Panc1 (cell line): ENCODE data around the gene SSTR1. TPM values are rescaled to one million over a fixed set of nuclear protein-coding genes. Genes with fewer than 3 reads are reported as not detected.

Source experiments
- ATAC-seq: fragments of 200-7000 bp; cut with Tn5 transposase; 2 replicates; pipeline ENCODE4 v1.9.1; 2020; ENCODE audit warnings: mild to moderate bottlenecking, moderate library complexity
- BruUV-seq: library from RNA; stranded (reverse); fragments of 400-500 nt; replicated peaks from 2 replicates; lab custom pipeline; 2021; lab: Mats Ljungman, UMichigan
- CTCF ChIA-PET: fragments of 300-600 bp; sonication (Branson Sonifier 250); formaldehyde crosslinking; loops from one replicate; lab custom pipeline; 2022; ENCODE audit warnings: antibody characterized with exemption; lab: Charles Lee
- POLR2A ChIA-PET: fragments of 300-600 bp; sonication (Branson Sonifier 250); formaldehyde crosslinking; loops from one replicate; lab custom pipeline; 2022; ENCODE audit warnings: antibody characterized with exemption; lab: Charles Lee
- DNase-seq: peaks from one replicate; pipeline ENCODE4 v3.0.0-alpha.2; 2010; ENCODE audit warnings: low read depth, low spot score
- H3K27ac ChIP-seq: 2 replicates; pipeline ENCODE4 v1.5.1; 2011; ENCODE audit warnings: mild to moderate bottlenecking, low read length, inconsistent platforms
- H3K27me3 ChIP-seq: fragments of 200-500 bp; sonication (Bioruptor generic); 2 replicates; pipeline ENCODE4 v1.6.0; 2014; ENCODE audit warnings: low read length, inconsistent platforms; ENCODE audit not compliant: control insufficient read depth, insufficient read depth
- H3K36me3 ChIP-seq: fragments of 200-500 bp; sonication (Bioruptor generic); 2 replicates; pipeline ENCODE4 v1.5.1; 2014; ENCODE audit warnings: inconsistent platforms, mild to moderate bottlenecking, low read length, moderate library complexity; ENCODE audit not compliant: control insufficient read depth, insufficient read depth
- H3K4me1 ChIP-seq: 2 replicates; pipeline ENCODE4 v1.5.1; 2011; ENCODE audit warnings: inconsistent platforms, mild to moderate bottlenecking, low read length, moderate library complexity; ENCODE audit not compliant: control insufficient read depth, insufficient read depth
- H3K4me3 ChIP-seq, 2 experiments: 2 replicates each; pipeline ENCODE4 v1.5.1; 2011 to 2012; ENCODE audit warnings: low read depth in 2 of 2, low read length in 2 of 2, mild to moderate bottlenecking in 2 of 2, inconsistent platforms in 1 of 2, moderate library complexity in 1 of 2
- H3K9me3 ChIP-seq: fragments of 200-500 bp; sonication (Bioruptor generic); 2 replicates; pipeline ENCODE4 v1.5.1; 2014; ENCODE audit warnings: low read depth, mild to moderate bottlenecking, inconsistent platforms, low read length, moderate library complexity; ENCODE audit not compliant: control insufficient read depth, insufficient read depth
- POLR2AphosphoS5 ChIP-seq: IDR thresholded peaks from 2 replicates; pipeline ENCODE4 v1.6.1; 2012; ENCODE audit warnings: mild to moderate bottlenecking, low read depth, low read length, moderate library complexity
- SIN3A ChIP-seq: IDR thresholded peaks from 2 replicates; pipeline ENCODE4 v1.6.1; 2012; ENCODE audit warnings: low read depth, mild to moderate bottlenecking, low read length, moderate library complexity, borderline replicate concordance; ENCODE audit not compliant: insufficient read depth
- TCF7L2 ChIP-seq: IDR thresholded peaks from 2 replicates; pipeline ENCODE4 v1.6.1; 2011; ENCODE audit warnings: mild to moderate bottlenecking, low read depth, low read length, inconsistent platforms
- in situ Hi-C: cut with HindIII; loops from 2 replicates; pipeline ENCODE4 v1.10.0; 2016; ENCODE audit warnings: low sequenced_read_pairs, low pct_unique_long_range_greater_than_20kb
- intact Hi-C: fragments of 100-400 bp; cut with micrococcal nuclease; formaldehyde crosslinking; loops from one replicate; pipeline ENCODE4 v1.10.0; 2022; ENCODE audit not compliant: unreplicated experiment
- total RNA-seq: library from RNA; stranded (reverse); gene quantifications from one replicate; pipeline ENCODE4 v1.2.1, GENCODE V29; 2021; ENCODE audit not compliant: unreplicated experiment
- TF ChIP-seq, protein P1 (sequence below): fragments of 450-650 bp; IDR thresholded peaks from 2 replicates; pipeline ENCODE4 v1.5.1; 2017; ENCODE audit warnings: mild to moderate bottlenecking
- TF ChIP-seq, protein P2 (sequence below), 2 experiments: IDR thresholded peaks; 2 replicates each; pipeline ENCODE4 v1.6.1; 2011 to 2012; ENCODE audit warnings: low read depth in 2 of 2, control low read depth in 1 of 2, low read length in 1 of 2, mild to moderate bottlenecking in 1 of 2, moderate library complexity in 1 of 2; ENCODE audit not compliant: insufficient read depth in 1 of 2

SSTR1 gene
- total RNA-seq, 1 experiment from 2014 or later: not detected

DNA sequence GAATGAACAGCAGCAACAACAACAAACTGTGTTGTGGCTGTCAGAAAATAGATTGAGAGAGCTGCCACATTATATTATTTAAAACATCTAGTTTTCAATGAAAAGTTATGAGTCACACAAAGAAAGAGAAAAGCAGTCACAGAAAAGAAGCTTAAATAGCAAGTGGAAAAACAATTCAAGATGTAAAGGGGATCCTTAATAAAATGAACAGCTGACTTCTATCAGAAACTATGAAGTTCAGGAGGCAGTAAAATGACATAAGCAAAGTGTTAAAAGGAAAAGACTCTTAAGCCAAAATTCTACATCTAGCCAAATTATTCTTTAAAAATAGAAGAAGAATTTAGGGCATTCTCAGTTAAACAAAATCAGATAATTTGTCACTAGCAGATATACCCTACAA, 42.6 kb downstream of the SSTR1 start:
- no peak for TF ChIP-seq POLR2AphosphoS5
- no peak for TF ChIP-seq TCF7L2
- TF ChIP-seq, protein P1, sequence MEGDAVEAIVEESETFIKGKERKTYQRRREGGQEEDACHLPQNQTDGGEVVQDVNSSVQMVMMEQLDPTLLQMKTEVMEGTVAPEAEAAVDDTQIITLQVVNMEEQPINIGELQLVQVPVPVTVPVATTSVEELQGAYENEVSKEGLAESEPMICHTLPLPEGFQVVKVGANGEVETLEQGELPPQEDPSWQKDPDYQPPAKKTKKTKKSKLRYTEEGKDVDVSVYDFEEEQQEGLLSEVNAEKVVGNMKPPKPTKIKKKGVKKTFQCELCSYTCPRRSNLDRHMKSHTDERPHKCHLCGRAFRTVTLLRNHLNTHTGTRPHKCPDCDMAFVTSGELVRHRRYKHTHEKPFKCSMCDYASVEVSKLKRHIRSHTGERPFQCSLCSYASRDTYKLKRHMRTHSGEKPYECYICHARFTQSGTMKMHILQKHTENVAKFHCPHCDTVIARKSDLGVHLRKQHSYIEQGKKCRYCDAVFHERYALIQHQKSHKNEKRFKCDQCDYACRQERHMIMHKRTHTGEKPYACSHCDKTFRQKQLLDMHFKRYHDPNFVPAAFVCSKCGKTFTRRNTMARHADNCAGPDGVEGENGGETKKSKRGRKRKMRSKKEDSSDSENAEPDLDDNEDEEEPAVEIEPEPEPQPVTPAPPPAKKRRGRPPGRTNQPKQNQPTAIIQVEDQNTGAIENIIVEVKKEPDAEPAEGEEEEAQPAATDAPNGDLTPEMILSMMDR: no peak
- TF ChIP-seq SIN3A: no peak
- TF ChIP-seq, protein P2, sequence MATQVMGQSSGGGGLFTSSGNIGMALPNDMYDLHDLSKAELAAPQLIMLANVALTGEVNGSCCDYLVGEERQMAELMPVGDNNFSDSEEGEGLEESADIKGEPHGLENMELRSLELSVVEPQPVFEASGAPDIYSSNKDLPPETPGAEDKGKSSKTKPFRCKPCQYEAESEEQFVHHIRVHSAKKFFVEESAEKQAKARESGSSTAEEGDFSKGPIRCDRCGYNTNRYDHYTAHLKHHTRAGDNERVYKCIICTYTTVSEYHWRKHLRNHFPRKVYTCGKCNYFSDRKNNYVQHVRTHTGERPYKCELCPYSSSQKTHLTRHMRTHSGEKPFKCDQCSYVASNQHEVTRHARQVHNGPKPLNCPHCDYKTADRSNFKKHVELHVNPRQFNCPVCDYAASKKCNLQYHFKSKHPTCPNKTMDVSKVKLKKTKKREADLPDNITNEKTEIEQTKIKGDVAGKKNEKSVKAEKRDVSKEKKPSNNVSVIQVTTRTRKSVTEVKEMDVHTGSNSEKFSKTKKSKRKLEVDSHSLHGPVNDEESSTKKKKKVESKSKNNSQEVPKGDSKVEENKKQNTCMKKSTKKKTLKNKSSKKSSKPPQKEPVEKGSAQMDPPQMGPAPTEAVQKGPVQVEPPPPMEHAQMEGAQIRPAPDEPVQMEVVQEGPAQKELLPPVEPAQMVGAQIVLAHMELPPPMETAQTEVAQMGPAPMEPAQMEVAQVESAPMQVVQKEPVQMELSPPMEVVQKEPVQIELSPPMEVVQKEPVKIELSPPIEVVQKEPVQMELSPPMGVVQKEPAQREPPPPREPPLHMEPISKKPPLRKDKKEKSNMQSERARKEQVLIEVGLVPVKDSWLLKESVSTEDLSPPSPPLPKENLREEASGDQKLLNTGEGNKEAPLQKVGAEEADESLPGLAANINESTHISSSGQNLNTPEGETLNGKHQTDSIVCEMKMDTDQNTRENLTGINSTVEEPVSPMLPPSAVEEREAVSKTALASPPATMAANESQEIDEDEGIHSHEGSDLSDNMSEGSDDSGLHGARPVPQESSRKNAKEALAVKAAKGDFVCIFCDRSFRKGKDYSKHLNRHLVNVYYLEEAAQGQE (IDR thresholded peaks at IDR 0.05; ENCODE audit: insufficient read depth in 1 of 2, low read depth in 2 of 2, low read length in 1 of 2): no peak
- intact Hi-C loops: no loop called here
- ATAC-seq (no peak), DNase-seq (no peak)
- Histone ChIP-seq H3K27me3 (no peaks in the 10 kb centered on the region), H3K36me3 (no peaks in the 10 kb centered on the region), H3K4me1 (no peaks in the 10 kb centered on the region), H3K4me3 (no peak overlapping the region), H3K27ac (no peak overlapping the region), H3K9me3 (no peaks in the 10 kb centered on the region)
- in situ Hi-C loops: no loop called here
- ChIA-PET POLR2A (no interaction called here), CTCF (no interaction called here)
- BruUV-seq: no TSS peak

DNA sequence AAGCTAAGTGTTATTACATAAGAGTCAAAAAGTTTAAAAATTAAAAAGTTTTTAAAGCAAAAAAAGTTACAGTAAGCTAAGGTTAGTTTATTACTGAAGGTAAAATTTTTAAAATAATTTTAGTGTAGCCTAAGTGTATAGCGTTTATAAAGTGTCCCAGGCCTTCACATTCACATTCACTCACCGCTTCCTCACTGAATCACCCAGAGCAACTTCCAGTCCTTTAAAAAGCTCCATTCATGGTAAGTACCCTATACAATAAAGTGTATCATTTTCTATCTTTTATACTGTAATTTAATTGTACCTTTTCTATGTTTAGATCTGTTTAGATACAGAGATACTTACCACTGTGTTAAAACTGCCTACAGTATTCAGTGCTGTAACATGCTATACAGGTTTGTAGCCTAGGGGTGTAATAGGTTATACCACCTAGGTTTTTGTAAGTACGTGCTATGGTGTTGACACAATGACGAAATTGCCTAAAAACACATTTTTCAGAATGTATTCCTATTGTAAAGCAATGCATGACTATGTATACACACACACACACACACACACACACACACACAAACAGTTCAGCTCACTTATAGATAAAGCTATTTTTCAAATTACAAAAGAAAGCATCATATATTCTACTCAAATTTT, 44.5 kb downstream of the SSTR1 start:
- BruUV-seq: no TSS peak
- no peak for DNase-seq
- in situ Hi-C loops: no loop called here
- no peak overlapping the region for H3K4me3 ChIP-seq
- intact Hi-C loops: no loop called here
- H3K4me1 ChIP-seq: no peaks in the 10 kb centered on the region
- no peak overlapping the region for H3K27ac ChIP-seq
- no peaks in the 10 kb centered on the region for H3K27me3 ChIP-seq
- ChIA-PET POLR2A (no interaction called here), CTCF (no interaction called here)
- TF ChIP-seq TCF7L2: no peak
- no peak for TF ChIP-seq SIN3A
- TF ChIP-seq, protein P1: no peak
- no peak for TF ChIP-seq POLR2AphosphoS5
- TF ChIP-seq, protein P2 (IDR thresholded peaks at IDR 0.05; ENCODE audit: insufficient read depth in 1 of 2, low read depth in 2 of 2, low read length in 1 of 2): no peak
- no peak for ATAC-seq
- H3K36me3 ChIP-seq: no peaks in the 10 kb centered on the region
- H3K9me3 ChIP-seq: no peaks in the 10 kb centered on the region
